H1 (cell line): Measurements from ENCODE around the gene PRDM10. TPM values are rescaled to one million over a fixed set of nuclear protein-coding genes. Genes with fewer than 3 reads are reported as not detected.

ENCODE experiments used
- CTCF ChIA-PET: fragments of 300-600 bp; sonication (Branson Sonifier 250); formaldehyde crosslinking; loops from one replicate; lab custom pipeline; 2021; ENCODE audit not compliant: partially characterized antibody; lab: Charles Lee
- POLR2A ChIA-PET: fragments of 300-600 bp; sonication (Branson Sonifier 250); formaldehyde crosslinking; loops from one replicate; lab custom pipeline; 2021; ENCODE audit warnings: inconsistent platforms; ENCODE audit not compliant: partially characterized antibody; lab: Charles Lee
- DNase-seq, 2 experiments: peaks; one replicate each; pipeline versions ENCODE4 v3.0.0 to v3.0.0-alpha.2; 2010 to 2022; ENCODE audit warnings: low spot score in 2 of 2, low read depth in 1 of 2, mixed read lengths in 1 of 2
- FAIRE-seq: peaks from 2 replicates; lab custom pipeline; 2011; peaks lifted over from hg19 to GRCh38; lab: Jason Lieb, UNC
- H2AFZ ChIP-seq: 2 replicates; pipeline ENCODE4 v1.8.1; 2012; ENCODE audit warnings: low read length, inconsistent platforms
- H2AK5ac ChIP-seq: 2 replicates; pipeline ENCODE4 v1.6.1; 2013; ENCODE audit warnings: low read depth, low read length
- H2BK120ac ChIP-seq: replicated peaks from 2 replicates; pipeline ENCODE3; 2013; ENCODE audit warnings: low read depth, low read length, inconsistent platforms
- H2BK12ac ChIP-seq: 2 replicates; pipeline ENCODE4 v1.6.1; 2013; ENCODE audit warnings: low read depth, low read length
- H2BK15ac ChIP-seq: 2 replicates; pipeline ENCODE4 v1.6.1; 2013; ENCODE audit warnings: low read length
- H2BK20ac ChIP-seq: 2 replicates; pipeline ENCODE4 v1.6.1; 2013; ENCODE audit warnings: low read length
- H2BK5ac ChIP-seq: 2 replicates; pipeline ENCODE4 v1.6.1; 2013; ENCODE audit warnings: low read depth, low read length
- H3K14ac ChIP-seq: 2 replicates; pipeline ENCODE4 v1.6.1; 2013; ENCODE audit warnings: inconsistent platforms; ENCODE audit not compliant: insufficient read length
- H3K18ac ChIP-seq: 2 replicates; pipeline ENCODE4 v1.6.1; 2013; ENCODE audit warnings: low read length; ENCODE audit errors: extremely low read depth
- H3K23ac ChIP-seq: 2 replicates; pipeline ENCODE4 v1.6.1; 2013; ENCODE audit warnings: inconsistent platforms; ENCODE audit not compliant: insufficient read length
- H3K23me2 ChIP-seq: 2 replicates; pipeline ENCODE4 v1.6.1; 2013; ENCODE audit warnings: low read depth, low read length
- H3K27ac ChIP-seq: 2 replicates; pipeline ENCODE4 v1.6.1; 2011; ENCODE audit warnings: low read depth, low read length, inconsistent platforms
- H3K27me3 ChIP-seq, 4 experiments: replicated peaks in 1 of 4; 1 replicate in 1 of 4; 2 replicates in 3 of 4; pipeline versions ENCODE4 v1.6.1 to v1.8.1; 2011 to 2013; ENCODE audit warnings: low read length in 3 of 4, mild to moderate bottlenecking in 3 of 4, inconsistent platforms in 2 of 4, mixed read lengths in 2 of 4, moderate library complexity in 1 of 4; ENCODE audit not compliant: control insufficient read depth in 3 of 4, insufficient read depth in 3 of 4; ENCODE audit errors: extremely low read depth in 1 of 4
- H3K36me3 ChIP-seq, 4 experiments: 2 replicates each; pipeline versions ENCODE4 v1.6.1 to v1.8.1; 2011 to 2013; ENCODE audit warnings: mild to moderate bottlenecking in 4 of 4, low read length in 3 of 4, moderate library complexity in 2 of 4, control low read depth in 1 of 4, inconsistent platforms in 1 of 4; ENCODE audit not compliant: insufficient read depth in 4 of 4, control insufficient read depth in 2 of 4
- H3K4ac ChIP-seq: replicated peaks from 2 replicates; pipeline ENCODE3; 2013; ENCODE audit warnings: low read length, low read depth, mixed read lengths, inconsistent platforms; ENCODE audit not compliant: insufficient read length
- H3K4me1 ChIP-seq, 4 experiments: replicated peaks in 1 of 4; 1 replicate in 1 of 4; 2 replicates in 3 of 4; pipeline versions ENCODE4 v1.6.1 to v1.8.1; 2011 to 2013; ENCODE audit warnings: low read length in 3 of 4, inconsistent platforms in 2 of 4, mixed read lengths in 1 of 4; ENCODE audit not compliant: insufficient read depth in 4 of 4, control insufficient read depth in 3 of 4
- H3K4me2 ChIP-seq, 2 experiments: 2 replicates each; pipeline versions ENCODE4 v1.6.1 to v1.8.1; 2011 to 2013; ENCODE audit warnings: low read depth in 2 of 2, low read length in 2 of 2, control low read depth in 1 of 2, inconsistent platforms in 1 of 2, mild to moderate bottlenecking in 1 of 2; ENCODE audit not compliant: insufficient read depth in 1 of 2
- H3K4me3 ChIP-seq, 4 experiments: fragments of 200-600, 300-600 bp in 1 of 4; sonication (generic), shearing (Covaris generic), sonication (Bioruptor Twin) in 1 of 4; 2 replicates each; pipeline versions ENCODE4 v1.5.1 to v1.8.1; 2011 to 2016; ENCODE audit warnings: low read length in 4 of 4, low read depth in 3 of 4, control low read depth in 2 of 4, inconsistent platforms in 2 of 4, mild to moderate bottlenecking in 2 of 4, mixed read lengths in 1 of 4, moderate library complexity in 1 of 4; ENCODE audit not compliant: insufficient read depth in 2 of 4; ENCODE audit errors: extremely low read depth in 1 of 4
- H3K56ac ChIP-seq: replicated peaks from 2 replicates; pipeline ENCODE3; 2013; ENCODE audit warnings: low read depth, mild to moderate bottlenecking, mixed read lengths, low read length, inconsistent platforms; ENCODE audit not compliant: insufficient read length
- H3K79me1 ChIP-seq: 2 replicates; pipeline ENCODE4 v1.6.1; 2013; ENCODE audit warnings: low read depth, low read length, control low read depth
- H3K79me2 ChIP-seq, 2 experiments: 2 replicates each; pipeline versions ENCODE4 v1.6.1 to v1.8.1; 2012 to 2013; ENCODE audit warnings: low read length in 2 of 2, mild to moderate bottlenecking in 2 of 2, inconsistent platforms in 1 of 2; ENCODE audit not compliant: insufficient read depth in 2 of 2, control insufficient read depth in 1 of 2
- H3K9ac ChIP-seq, 4 experiments: replicated peaks in 1 of 4; 1 replicate in 1 of 4; 2 replicates in 3 of 4; pipeline versions ENCODE4 v1.6.1 to v1.8.1; 2011 to 2013; ENCODE audit warnings: low read depth in 3 of 4, low read length in 3 of 4, control low read depth in 2 of 4, mild to moderate bottlenecking in 2 of 4, moderate library complexity in 2 of 4, inconsistent platforms in 1 of 4; ENCODE audit errors: extremely low read depth in 1 of 4
- H3K9me3 ChIP-seq, 2 experiments: 2 replicates each; pipeline versions ENCODE4 v1.6.1 to v1.8.1; 2012 to 2013; ENCODE audit warnings: mild to moderate bottlenecking in 2 of 2, moderate library complexity in 2 of 2, control low read depth in 1 of 2, inconsistent platforms in 1 of 2, low read depth in 1 of 2, low read length in 1 of 2, mixed read lengths in 1 of 2; ENCODE audit not compliant: insufficient read depth in 2 of 2
- H4K20me1 ChIP-seq, 2 experiments: replicated peaks in 1 of 2; 2 replicates each; pipeline versions ENCODE3 to v1.8.1; 2011 to 2013; ENCODE audit warnings: inconsistent platforms in 2 of 2, low read length in 2 of 2, mild to moderate bottlenecking in 1 of 2; ENCODE audit not compliant: insufficient read depth in 2 of 2, control insufficient read depth in 1 of 2
- H4K5ac ChIP-seq: 2 replicates; pipeline ENCODE4 v1.6.1; 2013; ENCODE audit warnings: low read length, low read depth, mixed read lengths, inconsistent platforms; ENCODE audit not compliant: insufficient read length
- H4K8ac ChIP-seq: 2 replicates; pipeline ENCODE4 v1.8.0; 2013; ENCODE audit warnings: mild to moderate bottlenecking, moderate library complexity, low read length, inconsistent platforms; ENCODE audit not compliant: insufficient read depth; ENCODE audit errors: extremely low read depth
- H4K91ac ChIP-seq: replicated peaks from 2 replicates; pipeline ENCODE3; 2013; ENCODE audit warnings: low read length, mixed read lengths, inconsistent platforms; ENCODE audit not compliant: insufficient read length
- WGBS, 2 experiments: shearing (Covaris generic) in 1 of 2; methylation state at CpG; one replicate each; pipeline versions ENCODE4 v1.1.6 to v1.1.7; 2013 to 2015; ENCODE audit warnings: low lambda C conversion rate in 2 of 2, mixed read lengths in 2 of 2, inconsistent platforms in 1 of 2, low coverage in 1 of 2, missing lambda C conversion rate in 1 of 2; ENCODE audit not compliant: insufficient replicate concordance in 2 of 2, insufficient coverage in 1 of 2, insufficient read length in 1 of 2; ENCODE audit errors: extremely low coverage in 1 of 2, missing lambda C conversion rate in 1 of 2; 5-methylcytosine and 5-hydroxymethylcytosine counted together
- polyA plus RNA-seq, 7 experiments: library from polyadenylated mRNA; depleted of rRNA in 3 of 7; stranded (reverse) in 5 of 7; unstranded in 2 of 7; fragments of >200 nt in 5 of 7; fragments of 200-250 nt in 2 of 7; gene quantifications; 1 replicate in 5 of 7; 2 replicates in 1 of 7; 4 replicates in 1 of 7; pipeline versions ENCODE4 v1.2.1 to v1.2.3, GENCODE V29; 2011 to 2013; ENCODE audit warnings: missing spikeins in 2 of 7, mixed read lengths in 2 of 7
- total RNA-seq: library from RNA; stranded (reverse); fragmentation: NEBNext Ultra II Directional; extraction: Animal tissue kit (Norgen Biotek cat#: 25700); gene quantifications from 2 replicates; pipeline ENCODE4 v1.2.1, GENCODE V29; 2021

PRDM10 gene
- total and polyA plus RNA-seq, 2 of the 8 experiments (the other 6 are each of a cell fraction or from before 2014, with no cell fraction given): 15.5 to 19.2 TPM

DNA sequence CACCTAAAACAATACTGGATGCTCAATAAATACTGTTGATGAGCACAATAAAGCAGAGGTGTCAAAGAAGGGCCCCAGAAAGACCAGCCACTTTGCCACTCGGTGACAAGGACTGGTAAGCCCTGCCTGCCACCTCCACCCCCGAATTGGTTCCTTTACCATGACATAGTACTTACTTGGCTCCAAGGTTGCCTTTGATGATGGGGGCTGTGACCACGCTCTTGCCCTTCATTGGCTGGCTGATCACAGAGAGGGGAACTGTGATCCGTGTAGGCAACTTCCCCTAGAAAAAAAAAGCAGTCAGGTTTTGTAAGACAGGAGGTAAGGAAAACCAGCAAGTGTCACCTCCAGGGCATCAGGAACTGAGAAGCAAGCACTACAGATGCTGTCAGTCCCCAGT, 136.9 kb downstream of the PRDM10 start:
- no peak for FAIRE-seq
- no peak overlapping the region for H3K27ac ChIP-seq
- POLR2A ChIA-PET: no interaction called here

More for the DNA sequence above, 136.9 kb downstream of the PRDM10 start:
- Histone ChIP-seq H3K27me3 (no peaks in the 10 kb centered on the region), H3K23ac (no peak overlapping the region), H3K23me2 (no peaks in the 10 kb centered on the region), H2AFZ (no peak overlapping the region), H3K36me3 (peaks cover 26 to 69% (median 52%) of the 10 kb centered on the region in 4 experiments), H3K4me3 (no peak overlapping the region), H4K91ac (no peak overlapping the region), H3K4me1 (peaks cover 2 to 5% (median 4%) of the 10 kb centered on the region in 4 experiments; a peak in 6 of 7 replicates), H2BK20ac (no peak overlapping the region), H3K56ac (no peak overlapping the region), H3K4me2 (no peak overlapping the region), H3K79me1 (no peaks in the 10 kb centered on the region), H3K9me3 (no peaks in the 10 kb centered on the region), H2BK15ac (no peak overlapping the region), H2BK12ac (no peak overlapping the region), H2BK5ac (no peak overlapping the region), H4K20me1 (peaks cover 0 to 5% of the 10 kb centered on the region in 2 experiments), H3K18ac (no peak overlapping the region), H3K79me2 (no peaks in the 10 kb centered on the region), H3K9ac (no peak overlapping the region), H4K8ac (no peak overlapping the region), H4K5ac (no peak overlapping the region), H2BK120ac (no peak overlapping the region), H3K14ac (no peak overlapping the region), H2AK5ac (no peak overlapping the region), H3K4ac (no peak overlapping the region)
- no peak for DNase-seq
- CTCF ChIA-PET: interaction anchor here (2.7 kb wide), 1 partner anchor 16 kb away, joined by 10 read pairs; no protein-coding TSS in a partner anchor
- 85% methylated on average over 4 of the region's 4 CpGs; no CpG with 5 or more reads in 1 of the 2 experiments for WGBS, 2 experiments
